GM12878 (cell line): ENCODE measurements around the gene ANXA11. TPM values are rescaled to one million over a fixed set of nuclear protein-coding genes. Genes with fewer than 3 reads are reported as not detected.

ENCODE experiments used
- BMI1 ChIP-seq: fragments of 450-650 bp; IDR thresholded peaks from 2 replicates; pipeline ENCODE4 v1.6.1; 2016; ENCODE audit warnings: mild to moderate bottlenecking, moderate library complexity, borderline replicate concordance
- CBX5 ChIP-seq: sonication (generic); IDR thresholded peaks from 2 replicates; pipeline ENCODE4 v1.6.1; 2016; ENCODE audit warnings: low read depth, moderate library complexity, mild to moderate bottlenecking, inconsistent platforms
- IRF4 ChIP-seq: IDR thresholded peaks from 2 replicates; pipeline ENCODE4 v1.6.1; 2011; ENCODE audit warnings: low read depth, low read length
- MYB ChIP-seq: fragments of 150-350 bp; IDR thresholded peaks from 2 replicates; pipeline ENCODE4 v1.6.1; 2014; ENCODE audit warnings: mild to moderate bottlenecking, low read depth, low read length, borderline replicate concordance
- POLR2A ChIP-seq: IDR thresholded peaks from 2 replicates; pipeline ENCODE4 v1.6.1; 2011; ENCODE audit warnings: low read depth, mild to moderate bottlenecking, low read length
- POLR2AphosphoS2 ChIP-seq: IDR thresholded peaks from 2 replicates; pipeline ENCODE4 v1.6.1; 2011; ENCODE audit warnings: low read depth, mild to moderate bottlenecking, low read length, improper control_type of control experiment, moderate library complexity
- RAD51 ChIP-seq: fragments of 450-650 bp; IDR thresholded peaks from 2 replicates; pipeline ENCODE4 v1.6.1; 2016; ENCODE audit warnings: moderate library complexity, mild to moderate bottlenecking, inconsistent platforms
- RBBP5 ChIP-seq: fragments of 200-600 bp; sonication (generic); conservative IDR thresholded peaks from 2 replicates; pipeline ENCODE4 v1.6.1; 2016
- SMAD1 ChIP-seq: fragments of 450-650 bp; IDR thresholded peaks from 2 replicates; pipeline ENCODE4 v1.6.1; 2018; ENCODE audit warnings: mild to moderate bottlenecking, low read depth; ENCODE audit not compliant: partially characterized antibody
- SPI1 ChIP-seq: IDR thresholded peaks from 2 replicates; pipeline ENCODE4 v1.6.1; 2011; ENCODE audit warnings: low read depth, mild to moderate bottlenecking, low read length, moderate library complexity, borderline replicate concordance; ENCODE audit not compliant: insufficient read depth
- STAT1 ChIP-seq: fragments of 450-650 bp; conservative IDR thresholded peaks from 2 replicates; pipeline ENCODE4 v1.6.1; 2014; ENCODE audit warnings: antibody characterized with exemption, mild to moderate bottlenecking
- ZNF622 ChIP-seq: fragments of 450-650 bp; IDR thresholded peaks from 2 replicates; pipeline ENCODE4 v1.6.1; 2017; ENCODE audit warnings: mild to moderate bottlenecking, inconsistent platforms
- polyA plus RNA-seq, 11 experiments: library from polyadenylated mRNA; depleted of rRNA in 4 of 11; unstranded in 6 of 11; stranded (reverse) in 5 of 11; fragments of >200 nt; fragmentation: Nextera tagmentation in 4 of 11; fragmentation: Illumina TruSeq in 1 of 11; extraction: Ambion mirVana in 4 of 11; extraction: Trizol in 1 of 11; gene quantifications; 1 replicate in 1 of 11; 2 replicates in 10 of 11; pipeline versions ENCODE4 v1.2.1 to v1.2.3, GENCODE V29; 2011 to 2016; ENCODE audit warnings: inconsistent platforms in 2 of 11, missing spikeins in 2 of 11, low read depth in 1 of 11
- total RNA-seq, 4 experiments: library from RNA; depleted of rRNA in 3 of 4; stranded (reverse); fragments of >200 nt in 3 of 4; fragmentation: Illumina TruSeq in 1 of 4; extraction: Trizol in 1 of 4; gene quantifications; 2 replicates each; pipeline versions ENCODE4 v1.2.1 to v1.2.3, GENCODE V29; 2013 to 2021
- TF ChIP-seq, protein P1 (sequence below): fragments of 450-650 bp; IDR thresholded peaks from 2 replicates; pipeline ENCODE4 v1.6.1; 2016; ENCODE audit warnings: mild to moderate bottlenecking
- TF ChIP-seq, protein P2 (sequence below): fragments of 450-650 bp; IDR thresholded peaks from 2 replicates; pipeline ENCODE4 v1.6.1; 2017; ENCODE audit warnings: antibody characterized with exemption, mild to moderate bottlenecking, moderate library complexity
- TF ChIP-seq, protein P3 (sequence below): fragments of 450-650 bp; IDR thresholded peaks from 2 replicates; pipeline ENCODE4 v1.6.1; 2016; ENCODE audit warnings: mild to moderate bottlenecking
- TF ChIP-seq, protein P4 (sequence below): fragments of 450-650 bp; IDR thresholded peaks from 2 replicates; pipeline ENCODE4 v1.6.1; 2018; ENCODE audit warnings: mild to moderate bottlenecking, low read depth, moderate library complexity; ENCODE audit not compliant: partially characterized antibody
- TF ChIP-seq, protein P5 (sequence below): IDR thresholded peaks from 2 replicates; pipeline ENCODE4 v1.6.1; 2011; ENCODE audit warnings: mild to moderate bottlenecking, low read depth, low read length, moderate library complexity; ENCODE audit not compliant: insufficient replicate concordance
- TF ChIP-seq, protein P6 (sequence below): IDR thresholded peaks from 2 replicates; pipeline ENCODE4 v1.6.1; 2012; ENCODE audit warnings: low read length, inconsistent platforms

Gene ANXA11
- total and polyA plus RNA-seq, 10 of the 15 experiments (the other 5 are each of a cell fraction or from before 2014, with no cell fraction given) = 25.0 to 129 (median 72.2) TPM

DNA sequence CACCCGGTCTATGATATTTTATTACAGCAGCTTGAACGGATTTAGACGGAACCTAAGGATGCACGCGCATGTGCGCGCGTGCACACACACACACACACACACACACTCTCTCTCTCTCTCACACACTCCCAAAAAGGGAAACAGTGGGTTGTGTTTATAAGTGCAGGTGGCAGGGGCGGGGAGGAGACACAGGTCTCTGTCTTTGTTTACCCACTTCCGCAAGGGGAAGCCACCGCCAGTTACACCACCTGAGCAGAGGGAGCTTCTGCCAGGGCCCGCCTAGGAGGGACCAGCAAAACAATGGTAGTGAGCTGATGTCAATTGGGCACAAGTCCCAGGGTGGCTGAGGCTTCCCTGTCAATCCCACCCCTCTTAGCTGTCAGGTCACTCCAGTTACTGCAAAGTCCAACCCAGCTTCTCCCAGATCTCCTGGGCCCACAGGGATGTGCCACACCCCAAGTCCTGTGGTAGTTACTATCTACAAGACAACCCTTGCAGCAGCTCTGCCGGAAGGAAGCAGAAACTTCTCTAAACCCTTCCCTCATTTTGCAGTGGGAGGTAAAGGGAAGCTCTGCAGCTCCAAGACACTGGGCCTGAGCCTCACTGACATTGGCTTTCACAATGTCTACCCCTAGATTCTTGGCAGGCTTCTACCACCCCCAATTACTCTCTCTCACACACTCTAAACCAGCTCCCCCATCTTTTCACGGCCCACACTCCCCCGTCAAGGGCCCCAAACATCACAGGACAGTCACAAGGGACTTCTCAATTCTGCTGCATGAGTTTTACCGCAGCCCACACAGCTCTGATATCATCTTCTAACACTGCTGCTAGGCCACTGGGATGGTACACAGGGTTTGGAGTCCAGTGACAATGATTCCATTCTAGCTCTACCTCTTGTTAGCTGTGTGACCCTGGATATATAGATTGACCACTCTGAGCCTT is 17.6 kb downstream of the ANXA11 start (continued):
- TF ChIP-seq MYB (no peak), POLR2A (peak; percentile 39; the same call in 1 of the 2 replicates), RAD51 (peak; percentile 19), SPI1 (peak; percentile 26; the same call in 1 of the 2 replicates), ZNF622 (no peak), IRF4 (0 out of 2 replicates have a peak, but pooled peaks have one; percentile 14), BMI1 (0 out of 2 replicates have a peak, but pooled peaks have one; percentile 25), CBX5 (no peak), STAT1 (no peak), SMAD1 (no peak), POLR2AphosphoS2 (no peak), RBBP5 (no peak)
- TF ChIP-seq, protein P1, sequence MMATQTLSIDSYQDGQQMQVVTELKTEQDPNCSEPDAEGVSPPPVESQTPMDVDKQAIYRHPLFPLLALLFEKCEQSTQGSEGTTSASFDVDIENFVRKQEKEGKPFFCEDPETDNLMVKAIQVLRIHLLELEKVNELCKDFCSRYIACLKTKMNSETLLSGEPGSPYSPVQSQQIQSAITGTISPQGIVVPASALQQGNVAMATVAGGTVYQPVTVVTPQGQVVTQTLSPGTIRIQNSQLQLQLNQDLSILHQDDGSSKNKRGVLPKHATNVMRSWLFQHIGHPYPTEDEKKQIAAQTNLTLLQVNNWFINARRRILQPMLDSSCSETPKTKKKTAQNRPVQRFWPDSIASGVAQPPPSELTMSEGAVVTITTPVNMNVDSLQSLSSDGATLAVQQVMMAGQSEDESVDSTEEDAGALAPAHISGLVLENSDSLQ = no peak; the same call in 1 of the 2 replicates
- TF ChIP-seq, protein P2, sequence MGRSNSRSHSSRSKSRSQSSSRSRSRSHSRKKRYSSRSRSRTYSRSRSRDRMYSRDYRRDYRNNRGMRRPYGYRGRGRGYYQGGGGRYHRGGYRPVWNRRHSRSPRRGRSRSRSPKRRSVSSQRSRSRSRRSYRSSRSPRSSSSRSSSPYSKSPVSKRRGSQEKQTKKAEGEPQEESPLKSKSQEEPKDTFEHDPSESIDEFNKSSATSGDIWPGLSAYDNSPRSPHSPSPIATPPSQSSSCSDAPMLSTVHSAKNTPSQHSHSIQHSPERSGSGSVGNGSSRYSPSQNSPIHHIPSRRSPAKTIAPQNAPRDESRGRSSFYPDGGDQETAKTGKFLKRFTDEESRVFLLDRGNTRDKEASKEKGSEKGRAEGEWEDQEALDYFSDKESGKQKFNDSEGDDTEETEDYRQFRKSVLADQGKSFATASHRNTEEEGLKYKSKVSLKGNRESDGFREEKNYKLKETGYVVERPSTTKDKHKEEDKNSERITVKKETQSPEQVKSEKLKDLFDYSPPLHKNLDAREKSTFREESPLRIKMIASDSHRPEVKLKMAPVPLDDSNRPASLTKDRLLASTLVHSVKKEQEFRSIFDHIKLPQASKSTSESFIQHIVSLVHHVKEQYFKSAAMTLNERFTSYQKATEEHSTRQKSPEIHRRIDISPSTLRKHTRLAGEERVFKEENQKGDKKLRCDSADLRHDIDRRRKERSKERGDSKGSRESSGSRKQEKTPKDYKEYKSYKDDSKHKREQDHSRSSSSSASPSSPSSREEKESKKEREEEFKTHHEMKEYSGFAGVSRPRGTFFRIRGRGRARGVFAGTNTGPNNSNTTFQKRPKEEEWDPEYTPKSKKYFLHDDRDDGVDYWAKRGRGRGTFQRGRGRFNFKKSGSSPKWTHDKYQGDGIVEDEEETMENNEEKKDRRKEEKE = no peak
- TF ChIP-seq, protein P3, sequence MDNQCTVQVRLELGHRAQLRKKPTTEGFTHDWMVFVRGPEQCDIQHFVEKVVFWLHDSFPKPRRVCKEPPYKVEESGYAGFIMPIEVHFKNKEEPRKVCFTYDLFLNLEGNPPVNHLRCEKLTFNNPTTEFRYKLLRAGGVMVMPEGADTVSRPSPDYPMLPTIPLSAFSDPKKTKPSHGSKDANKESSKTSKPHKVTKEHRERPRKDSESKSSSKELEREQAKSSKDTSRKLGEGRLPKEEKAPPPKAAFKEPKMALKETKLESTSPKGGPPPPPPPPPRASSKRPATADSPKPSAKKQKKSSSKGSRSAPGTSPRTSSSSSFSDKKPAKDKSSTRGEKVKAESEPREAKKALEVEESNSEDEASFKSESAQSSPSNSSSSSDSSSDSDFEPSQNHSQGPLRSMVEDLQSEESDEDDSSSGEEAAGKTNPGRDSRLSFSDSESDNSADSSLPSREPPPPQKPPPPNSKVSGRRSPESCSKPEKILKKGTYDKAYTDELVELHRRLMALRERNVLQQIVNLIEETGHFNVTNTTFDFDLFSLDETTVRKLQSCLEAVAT = peak; percentile 94
- TF ChIP-seq, protein P4, sequence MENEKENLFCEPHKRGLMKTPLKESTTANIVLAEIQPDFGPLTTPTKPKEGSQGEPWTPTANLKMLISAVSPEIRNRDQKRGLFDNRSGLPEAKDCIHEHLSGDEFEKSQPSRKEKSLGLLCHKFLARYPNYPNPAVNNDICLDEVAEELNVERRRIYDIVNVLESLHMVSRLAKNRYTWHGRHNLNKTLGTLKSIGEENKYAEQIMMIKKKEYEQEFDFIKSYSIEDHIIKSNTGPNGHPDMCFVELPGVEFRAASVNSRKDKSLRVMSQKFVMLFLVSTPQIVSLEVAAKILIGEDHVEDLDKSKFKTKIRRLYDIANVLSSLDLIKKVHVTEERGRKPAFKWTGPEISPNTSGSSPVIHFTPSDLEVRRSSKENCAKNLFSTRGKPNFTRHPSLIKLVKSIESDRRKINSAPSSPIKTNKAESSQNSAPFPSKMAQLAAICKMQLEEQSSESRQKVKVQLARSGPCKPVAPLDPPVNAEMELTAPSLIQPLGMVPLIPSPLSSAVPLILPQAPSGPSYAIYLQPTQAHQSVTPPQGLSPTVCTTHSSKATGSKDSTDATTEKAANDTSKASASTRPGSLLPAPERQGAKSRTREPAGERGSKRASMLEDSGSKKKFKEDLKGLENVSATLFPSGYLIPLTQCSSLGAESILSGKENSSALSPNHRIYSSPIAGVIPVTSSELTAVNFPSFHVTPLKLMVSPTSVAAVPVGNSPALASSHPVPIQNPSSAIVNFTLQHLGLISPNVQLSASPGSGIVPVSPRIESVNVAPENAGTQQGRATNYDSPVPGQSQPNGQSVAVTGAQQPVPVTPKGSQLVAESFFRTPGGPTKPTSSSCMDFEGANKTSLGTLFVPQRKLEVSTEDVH = no peak
- TF ChIP-seq, protein P5, sequence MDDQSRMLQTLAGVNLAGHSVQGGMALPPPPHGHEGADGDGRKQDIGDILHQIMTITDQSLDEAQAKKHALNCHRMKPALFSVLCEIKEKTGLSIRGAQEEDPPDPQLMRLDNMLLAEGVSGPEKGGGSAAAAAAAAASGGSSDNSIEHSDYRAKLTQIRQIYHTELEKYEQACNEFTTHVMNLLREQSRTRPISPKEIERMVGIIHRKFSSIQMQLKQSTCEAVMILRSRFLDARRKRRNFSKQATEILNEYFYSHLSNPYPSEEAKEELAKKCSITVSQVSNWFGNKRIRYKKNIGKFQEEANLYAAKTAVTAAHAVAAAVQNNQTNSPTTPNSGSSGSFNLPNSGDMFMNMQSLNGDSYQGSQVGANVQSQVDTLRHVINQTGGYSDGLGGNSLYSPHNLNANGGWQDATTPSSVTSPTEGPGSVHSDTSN = no peak
- TF ChIP-seq, protein P6, sequence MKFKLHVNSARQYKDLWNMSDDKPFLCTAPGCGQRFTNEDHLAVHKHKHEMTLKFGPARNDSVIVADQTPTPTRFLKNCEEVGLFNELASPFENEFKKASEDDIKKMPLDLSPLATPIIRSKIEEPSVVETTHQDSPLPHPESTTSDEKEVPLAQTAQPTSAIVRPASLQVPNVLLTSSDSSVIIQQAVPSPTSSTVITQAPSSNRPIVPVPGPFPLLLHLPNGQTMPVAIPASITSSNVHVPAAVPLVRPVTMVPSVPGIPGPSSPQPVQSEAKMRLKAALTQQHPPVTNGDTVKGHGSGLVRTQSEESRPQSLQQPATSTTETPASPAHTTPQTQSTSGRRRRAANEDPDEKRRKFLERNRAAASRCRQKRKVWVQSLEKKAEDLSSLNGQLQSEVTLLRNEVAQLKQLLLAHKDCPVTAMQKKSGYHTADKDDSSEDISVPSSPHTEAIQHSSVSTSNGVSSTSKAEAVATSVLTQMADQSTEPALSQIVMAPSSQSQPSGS = 0 out of 2 replicates have a peak, but pooled peaks have one; percentile 27
